NCI-H2171 treated with DMSO at 0.1 percent for 48 hours (cell line): Measurements from ENCODE around the gene TPRKB.
"Not testable (repeated sequence)": the region's sequence is repeated elsewhere in the genome, so short reads cannot be mapped to it uniquely, and the experiment has no call there.

Experiments
- DNase-seq: peaks from one replicate; lab custom pipeline; 2025; lab: John Stamatoyannopoulos, UW

The TPRKB gene

GRCh38 chr2:73736855-73737779, at the start of gene TPRKB:
TPRKB (minus strand) TSS chr2:73737345; CDS start chr2:73734569, 2,776 bp downstream.
- peak; percentile 99 for DNase-seq

GRCh38 chr2:73783883-73784282, 46.7 kb upstream of the TPRKB start, which contains the start of gene C2orf78:
C2orf78 (plus strand) TSS chr2:73784183; CDS start chr2:73784310, 127 bp downstream.
- not testable (repeated sequence) for DNase-seq

DNA sequence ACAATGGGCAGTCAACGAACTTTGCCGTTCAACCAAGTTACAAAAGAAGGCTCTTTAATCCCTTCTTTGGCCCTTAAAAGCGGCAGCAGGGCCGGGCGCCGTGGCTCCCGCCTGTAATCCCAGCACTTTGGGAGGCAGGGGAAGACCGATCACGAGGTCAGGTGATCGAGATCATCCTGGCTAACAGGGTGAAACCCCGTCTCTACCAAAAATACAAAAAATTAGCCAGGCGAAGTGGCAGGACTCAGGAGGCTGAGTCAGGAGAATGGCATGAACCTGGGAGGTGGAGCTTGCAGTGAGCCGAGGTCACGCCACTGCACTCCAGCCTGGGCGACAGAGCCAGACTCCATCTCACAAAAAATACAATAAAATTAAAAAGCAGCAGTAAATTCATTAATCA, 46.3 kb upstream of the TPRKB start:
- DNase-seq, result not testable (repeated sequence)

DNA sequence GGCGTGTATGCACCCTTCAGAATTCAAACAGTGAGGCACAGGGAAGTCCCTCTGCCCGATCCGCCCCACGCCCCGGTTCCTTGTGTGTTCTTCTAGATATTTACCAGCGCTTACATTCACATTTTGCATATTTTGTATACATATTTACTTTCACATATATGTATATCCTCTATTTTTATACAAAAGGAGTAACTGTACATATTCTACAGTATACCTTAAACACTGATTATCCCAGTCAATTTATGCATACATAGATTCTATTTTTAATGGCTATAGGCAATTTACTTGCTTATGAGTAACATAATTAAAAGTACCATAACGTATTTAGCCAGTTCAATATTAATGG, 43.1 kb upstream of the TPRKB start:
- no peak for DNase-seq

DNA sequence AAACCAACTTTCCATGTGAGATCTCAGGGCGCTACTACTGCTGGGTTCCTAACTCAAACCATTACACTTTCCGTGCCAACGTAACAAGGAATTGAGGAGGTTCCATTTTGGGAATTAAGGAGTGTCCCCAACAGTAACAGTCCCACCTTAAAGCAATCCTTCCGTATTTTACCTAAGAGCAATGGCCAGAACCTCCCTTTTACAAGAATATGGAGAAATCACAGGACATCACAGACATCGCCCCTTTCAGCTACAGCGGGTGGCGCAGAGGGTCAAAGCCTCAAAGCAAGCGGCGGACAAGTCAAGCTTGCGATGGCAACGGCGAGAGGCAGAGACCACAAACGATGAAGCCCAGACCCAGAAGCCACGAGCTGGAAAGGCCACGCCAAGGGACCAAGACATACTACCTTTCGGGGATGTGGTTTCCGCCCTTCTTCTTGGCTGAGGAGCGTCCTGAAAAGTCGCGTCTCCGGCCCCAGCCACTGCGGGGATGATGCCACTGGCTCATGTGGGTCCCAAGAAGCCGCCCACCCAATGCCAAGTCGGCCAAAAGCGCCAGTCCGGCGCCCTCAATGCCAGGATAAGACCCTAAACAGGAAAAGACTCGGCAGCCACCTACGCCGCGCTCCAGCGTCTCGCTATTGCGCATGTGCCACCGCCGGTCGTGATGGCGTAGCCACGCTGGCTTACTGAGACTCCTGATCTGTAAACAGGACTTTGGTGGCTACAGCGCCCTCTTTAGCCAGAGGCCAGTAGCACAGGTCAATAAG, 42.5 kb upstream of the TPRKB start, which contains the start of gene DUSP11:
Gene DUSP11, minus strand, starts transcription at position 637 of the 770 bp plus-strand sequence. Its CDS starts 129 bp downstream, at position 508.
- DNase-seq, result peak; percentile 89

DNA sequence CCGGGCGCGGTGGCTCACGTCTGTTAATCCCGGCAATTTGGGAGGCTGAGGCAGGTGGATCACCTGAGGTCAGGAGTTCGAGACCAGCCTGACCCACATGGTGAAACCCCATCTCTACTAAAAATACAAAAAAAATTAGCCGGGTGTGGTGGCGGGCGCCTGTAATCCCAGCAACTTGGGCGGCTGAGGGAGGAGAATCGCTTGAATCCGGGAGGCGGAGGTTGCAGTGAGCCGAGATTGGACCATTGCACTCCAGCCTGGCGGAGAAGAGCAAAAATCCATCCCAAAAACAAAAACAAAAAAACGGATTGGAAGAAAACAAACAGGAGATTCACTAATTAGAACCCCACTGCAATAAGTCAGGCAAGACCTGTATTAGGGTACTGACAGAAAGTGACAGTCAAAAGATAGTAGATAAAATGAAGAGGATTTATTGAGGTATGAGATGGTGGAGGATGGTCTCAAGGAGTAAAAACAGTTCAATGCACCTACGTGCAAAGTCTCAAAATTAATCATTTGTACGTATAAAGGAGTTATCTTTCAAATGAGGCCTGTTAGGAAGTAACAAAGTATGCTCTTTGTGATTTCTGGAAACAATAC, 41.8 kb upstream of the TPRKB start:
- not testable (repeated sequence) for DNase-seq

DNA sequence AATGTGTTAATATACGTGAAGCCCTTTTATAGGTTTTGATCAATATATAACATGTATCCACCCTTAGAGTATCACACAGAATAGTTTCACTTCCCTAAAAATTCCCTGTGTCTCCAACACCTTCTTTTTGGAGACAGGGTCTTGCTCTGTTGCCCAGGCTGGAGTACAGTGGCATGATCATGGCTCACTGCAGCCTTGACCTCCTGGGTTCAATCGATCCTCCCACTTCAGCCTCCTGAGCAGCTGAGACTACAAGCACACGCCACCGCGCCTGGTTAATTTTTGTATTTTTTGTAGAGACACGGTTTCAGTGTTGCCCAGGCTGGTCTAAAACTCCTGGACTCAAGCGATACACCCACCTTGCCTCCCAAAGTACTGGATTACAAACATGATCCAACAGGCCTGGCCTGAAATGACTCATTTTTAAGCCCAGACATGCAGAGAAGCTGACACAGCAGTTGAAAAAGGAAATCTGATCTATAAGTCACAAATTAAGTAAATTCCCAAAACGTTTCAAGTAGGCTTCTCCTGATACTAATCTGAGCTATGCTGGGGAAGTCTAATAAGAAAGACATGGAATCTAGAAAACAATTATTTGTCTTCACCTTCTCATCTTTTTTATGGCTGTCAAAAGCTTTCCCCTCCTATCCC, 39.8 kb upstream of the TPRKB start:
- DNase-seq, result peak; percentile 69

DNA sequence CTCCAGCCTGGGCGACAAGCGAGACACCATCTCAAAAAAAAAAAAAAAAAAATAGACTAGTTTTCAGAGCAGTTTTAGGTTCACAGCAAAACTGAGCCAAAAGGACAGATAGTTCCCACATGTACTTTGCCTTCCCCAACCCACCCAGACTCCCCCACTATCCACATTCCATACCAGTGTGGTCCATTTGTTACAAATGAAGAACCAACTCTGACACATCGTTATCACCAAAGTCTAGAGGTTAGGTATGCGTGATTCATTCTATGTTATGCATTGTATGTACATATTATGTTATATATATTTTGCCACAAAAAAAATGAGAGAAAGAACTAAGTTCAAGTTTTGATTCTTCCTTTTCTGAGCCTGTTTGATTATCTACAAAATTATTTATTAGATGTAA, 39.2 kb upstream of the TPRKB start:
- no peak for DNase-seq

- no peak for DNase-seq
Measured at GRCh38 chr2:73772819-73773218, 35.7 kb upstream of the TPRKB start.

GRCh38 chr2:73770725-73771124, 33.6 kb upstream of the TPRKB start:
- no peak for DNase-seq

DNA sequence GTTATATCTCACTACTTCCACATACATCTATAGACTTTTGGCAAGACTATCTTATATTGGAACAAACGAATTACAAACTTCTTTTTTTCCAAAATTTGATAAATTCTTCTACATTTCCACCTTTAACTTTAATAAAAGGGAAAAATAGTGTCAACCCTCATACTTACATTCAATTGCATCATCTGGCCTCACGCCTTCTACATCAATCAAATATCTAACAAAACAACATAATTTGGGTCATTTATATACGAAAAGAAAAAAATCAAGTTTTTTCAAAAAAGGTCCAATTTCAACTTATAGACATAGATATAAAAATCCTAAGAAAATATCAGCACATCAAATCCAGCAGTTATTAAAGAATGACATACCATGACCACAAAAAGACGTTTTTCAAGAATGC, 29.8 kb upstream of the TPRKB start:
- DNase-seq, result no peak

GRCh38 chr2:73766349-73766748, 29.2 kb upstream of the TPRKB start:
- no peak for DNase-seq

DNA sequence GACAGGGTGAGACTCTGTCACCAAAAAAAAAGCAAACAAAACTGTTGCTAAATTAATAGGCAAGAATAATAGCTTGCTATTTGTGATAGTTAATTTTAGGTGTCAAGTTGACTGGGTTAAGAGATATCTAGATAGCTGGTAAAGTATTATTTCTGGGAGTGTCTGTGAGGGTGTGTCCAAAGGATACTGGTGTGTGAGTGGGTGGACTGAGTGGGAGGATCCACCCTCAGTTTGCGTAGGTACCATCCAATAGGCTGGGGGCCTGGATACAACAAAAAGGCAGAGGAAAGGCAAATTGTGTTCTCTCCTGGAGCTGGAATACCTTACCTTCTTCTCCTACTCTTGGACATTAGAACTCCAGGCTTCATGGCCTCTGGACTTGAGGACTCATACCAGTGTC, 27.8 kb upstream of the TPRKB start:
- DNase-seq, result no peak

GRCh38 chr2:73762571-73762970, 25.4 kb upstream of the TPRKB start:
- DNase-seq, result no peak

DNA sequence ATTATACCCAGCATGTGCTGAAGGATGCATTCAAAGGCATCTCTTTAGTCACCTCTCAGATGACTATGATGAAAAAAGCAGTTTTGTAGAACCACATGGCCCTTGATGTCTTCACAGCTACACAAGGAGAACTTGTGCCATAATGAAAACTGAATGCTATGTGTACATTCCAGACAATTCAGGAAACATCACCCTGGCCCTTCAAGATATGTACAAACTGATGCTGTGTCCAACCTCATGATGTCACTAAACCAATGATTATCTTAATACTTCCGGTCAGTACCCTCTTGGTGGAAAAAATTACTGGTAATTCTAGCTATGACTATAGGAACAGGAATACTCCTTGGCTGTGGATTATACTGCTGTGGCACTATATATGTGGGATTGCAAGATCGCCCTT, 22.8 kb upstream of the TPRKB start:
- no peak for DNase-seq

DNA sequence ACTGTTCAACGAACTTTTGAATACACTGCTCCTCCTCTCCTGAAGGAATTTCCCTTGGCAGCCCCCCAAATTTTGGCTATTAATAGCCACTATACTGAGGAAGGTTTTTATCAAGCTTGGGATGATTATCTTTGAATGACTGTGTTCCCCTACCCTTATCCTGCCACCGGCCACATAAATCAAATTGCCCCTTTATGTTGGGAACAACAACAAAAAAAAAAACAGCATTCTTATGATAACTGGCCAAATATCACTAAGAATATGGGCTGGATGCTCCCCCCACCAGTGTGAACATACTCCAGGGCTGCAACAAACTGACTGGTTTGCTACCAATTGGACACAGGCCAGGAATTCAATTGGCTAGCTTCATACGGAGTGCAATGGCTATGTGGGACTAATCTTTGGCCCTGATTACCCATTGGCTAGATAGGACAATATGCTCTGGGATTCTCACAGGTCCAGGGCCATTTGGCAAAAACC, 22.2 kb upstream of the TPRKB start:
- DNase-seq, result no peak

DNA sequence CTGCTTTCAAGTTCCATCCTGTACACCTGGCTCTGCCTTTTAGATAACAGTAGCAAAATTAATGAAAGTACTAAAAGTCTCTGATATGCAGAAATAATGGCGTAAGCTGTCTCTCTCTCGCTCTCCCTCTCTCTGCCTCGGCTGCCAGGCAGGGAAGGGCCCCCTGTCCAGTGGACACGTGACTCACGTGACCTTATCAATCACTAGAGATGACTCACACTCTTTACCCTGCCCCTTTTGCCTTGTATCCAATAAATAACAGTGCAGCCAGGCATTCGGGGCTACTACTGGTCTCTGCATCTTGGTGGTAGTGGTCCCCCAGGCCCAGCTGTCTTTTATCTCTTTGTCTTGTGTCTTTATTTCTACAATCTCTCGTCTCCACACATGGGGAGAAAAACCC, 17.2 kb upstream of the TPRKB start:
- not testable (repeated sequence) for DNase-seq

GRCh38 chr2:73749314-73749713, 12.2 kb upstream of the TPRKB start:
- no peak for DNase-seq

GRCh38 chr2:73746877-73747208, 9.7 kb upstream of the TPRKB start:
- DNase-seq, result no peak

- DNase-seq, result no peak
Measured at GRCh38 chr2:73746015-73746876, 9.1 kb upstream of the TPRKB start.

- DNase-seq, result no peak
Measured at GRCh38 chr2:73740767-73741166, 3.6 kb upstream of the TPRKB start.
